GM19455 (cell line): ENCODE measurements around the gene SAMHD1.
"Not testable (repeated sequence)": the region's sequence is repeated elsewhere in the genome, so short reads cannot be mapped to it uniquely, and the experiment has no call there.

Experiments
- ATAC-seq: cut with Tn5 transposase; IDR thresholded peaks from one replicate; pipeline ENCODE4 v1.9.1; 2021; ENCODE audit not compliant: unreplicated experiment

The SAMHD1 gene

DNA sequence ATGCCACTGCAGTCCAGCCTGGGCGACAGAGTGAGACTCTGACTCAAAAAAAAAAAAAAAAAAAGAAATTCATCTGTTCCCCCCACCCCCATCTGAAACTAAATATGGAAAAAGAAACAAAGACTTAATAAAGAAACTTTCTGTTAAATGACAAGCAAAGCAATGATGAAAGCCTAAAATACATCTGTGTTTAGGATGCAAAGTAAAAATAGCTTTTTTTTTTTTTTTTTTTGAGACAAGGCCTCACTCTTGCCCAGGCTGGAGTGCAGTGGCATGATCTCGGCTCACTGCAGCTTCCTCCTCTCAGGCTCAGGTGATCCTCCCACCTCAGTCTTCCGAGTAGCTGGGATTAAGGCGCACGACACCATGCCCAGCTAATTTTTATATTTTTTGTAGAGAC lies 76.4 kb downstream of the SAMHD1 start:
- not testable (repeated sequence) for ATAC-seq

DNA sequence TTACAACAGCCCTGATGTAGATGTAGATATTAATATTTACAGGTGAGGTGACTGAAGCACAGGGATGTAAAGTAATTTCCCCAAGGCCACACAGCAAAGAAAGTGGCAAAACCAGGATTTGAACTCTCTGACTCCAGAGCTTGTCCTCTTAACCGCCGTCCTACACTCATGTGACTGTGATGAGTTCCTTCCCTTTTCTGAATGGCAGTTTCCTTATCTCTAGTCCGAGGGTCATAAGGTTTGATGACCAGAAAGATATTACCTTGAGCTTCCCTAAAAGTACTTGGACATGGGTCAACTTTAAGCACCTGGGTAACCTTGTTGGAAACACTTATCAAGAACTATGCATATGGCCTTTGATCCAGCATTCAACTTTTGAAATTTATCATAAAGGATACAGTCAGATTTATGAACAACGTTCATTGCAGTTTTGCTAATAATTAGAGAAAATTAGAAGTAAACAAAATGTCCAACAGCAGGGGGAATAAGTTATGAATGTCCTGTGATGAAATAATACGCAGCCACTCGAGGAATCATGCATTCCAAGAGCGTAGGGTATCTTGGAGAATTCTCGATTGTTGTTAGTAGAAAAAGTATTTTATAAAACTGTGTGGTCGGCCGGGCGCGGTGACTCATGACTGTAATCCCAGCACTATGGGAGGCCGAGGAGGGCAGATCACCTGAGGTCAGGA lies 77.9 kb downstream of the SAMHD1 start:
- ATAC-seq: no peak

- no peak for ATAC-seq
Observed at GRCh38 chr20:36872852-36873251, 78.7 kb downstream of the SAMHD1 start.

DNA sequence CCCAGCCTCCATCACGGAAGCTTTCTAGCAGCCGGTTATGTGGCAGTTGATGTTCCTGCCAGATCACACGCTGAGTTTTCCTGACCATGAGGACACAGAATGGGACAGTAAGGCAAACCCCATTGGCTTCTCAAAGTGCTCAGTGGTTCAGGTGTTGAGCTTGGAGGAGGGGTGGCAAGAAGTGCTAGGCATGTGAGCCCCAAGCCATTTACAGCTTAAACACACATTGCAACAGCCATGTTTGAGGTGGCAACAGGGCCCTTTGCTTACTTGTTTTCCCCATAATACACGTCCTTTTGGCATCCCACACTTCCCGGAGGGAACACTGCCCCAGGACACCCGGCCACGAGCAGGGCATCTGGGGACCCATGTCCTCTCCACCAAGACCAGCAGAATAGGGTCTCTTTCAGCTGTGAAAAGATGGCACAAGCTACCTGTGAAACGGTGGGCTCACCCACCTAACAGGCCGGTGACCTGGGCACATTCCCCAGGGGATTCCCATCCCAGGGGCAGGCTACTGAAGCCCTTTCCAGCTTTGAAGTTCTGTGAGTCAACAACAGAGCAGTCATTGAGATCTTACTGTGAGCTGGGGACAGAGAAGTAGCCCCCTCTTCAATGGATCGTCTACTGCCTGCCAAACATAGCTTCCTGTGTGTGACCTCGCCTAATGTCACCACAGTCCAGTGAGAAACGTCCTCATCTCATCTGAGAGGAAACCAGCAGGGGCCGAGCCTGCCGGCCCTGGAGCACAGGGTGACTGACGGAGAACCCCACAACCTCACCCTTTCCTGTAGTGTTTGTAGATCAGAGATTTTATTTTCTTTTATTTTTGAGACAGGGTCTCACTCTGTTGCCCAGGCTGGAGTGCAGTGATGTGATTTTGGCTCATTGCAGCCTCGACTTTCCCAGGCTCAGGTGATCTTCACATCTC lies 79.6 kb downstream of the SAMHD1 start:
- no peak for ATAC-seq

- no peak for ATAC-seq
Observed at GRCh38 chr20:36866681-36867495, 84.6 kb downstream of the SAMHD1 start.

GRCh38 chr20:36866164-36866563 lies 85.3 kb downstream of the SAMHD1 start:
- no peak for ATAC-seq

- no peak for ATAC-seq
Observed at GRCh38 chr20:36865861-36866149, 85.7 kb downstream of the SAMHD1 start.

DNA sequence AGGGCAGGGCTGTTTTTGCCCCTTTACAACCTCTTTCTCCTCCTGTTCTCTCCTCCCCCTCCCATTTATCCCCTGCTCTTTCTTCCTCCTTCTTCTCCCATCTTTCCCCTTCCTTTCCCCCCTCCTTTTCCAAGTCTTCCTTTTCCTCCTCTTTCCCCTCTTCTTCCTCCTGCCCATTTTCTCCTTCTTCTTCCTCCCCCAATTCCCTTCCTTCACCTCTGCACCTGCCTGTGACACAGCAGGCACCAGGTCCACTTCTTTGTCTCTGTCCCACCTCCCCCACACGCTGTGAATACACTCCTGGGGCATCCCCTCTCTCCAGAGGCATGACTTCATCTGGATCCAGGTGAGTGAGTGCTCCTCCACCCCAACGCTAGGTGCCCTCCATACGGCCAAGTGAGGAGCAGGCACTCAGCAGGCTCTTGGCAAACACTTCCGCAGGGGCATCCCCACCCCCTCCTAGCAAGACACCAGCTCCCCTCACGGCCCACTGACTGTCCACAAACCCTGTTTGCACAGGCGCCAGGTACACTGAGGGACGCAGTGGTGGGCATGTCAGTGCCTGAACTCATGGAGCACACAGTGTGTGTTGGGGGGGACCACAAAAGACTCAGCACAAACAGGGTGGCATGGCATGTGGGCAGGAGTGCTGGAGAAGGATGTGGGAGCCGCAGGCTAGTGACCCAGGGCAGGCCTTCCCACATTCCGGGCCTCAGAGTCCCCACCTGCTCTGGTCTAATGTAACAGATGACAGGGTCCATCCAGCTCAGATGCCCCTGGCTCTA lies 86.2 kb downstream of the SAMHD1 start:
- ATAC-seq: no peak

DNA sequence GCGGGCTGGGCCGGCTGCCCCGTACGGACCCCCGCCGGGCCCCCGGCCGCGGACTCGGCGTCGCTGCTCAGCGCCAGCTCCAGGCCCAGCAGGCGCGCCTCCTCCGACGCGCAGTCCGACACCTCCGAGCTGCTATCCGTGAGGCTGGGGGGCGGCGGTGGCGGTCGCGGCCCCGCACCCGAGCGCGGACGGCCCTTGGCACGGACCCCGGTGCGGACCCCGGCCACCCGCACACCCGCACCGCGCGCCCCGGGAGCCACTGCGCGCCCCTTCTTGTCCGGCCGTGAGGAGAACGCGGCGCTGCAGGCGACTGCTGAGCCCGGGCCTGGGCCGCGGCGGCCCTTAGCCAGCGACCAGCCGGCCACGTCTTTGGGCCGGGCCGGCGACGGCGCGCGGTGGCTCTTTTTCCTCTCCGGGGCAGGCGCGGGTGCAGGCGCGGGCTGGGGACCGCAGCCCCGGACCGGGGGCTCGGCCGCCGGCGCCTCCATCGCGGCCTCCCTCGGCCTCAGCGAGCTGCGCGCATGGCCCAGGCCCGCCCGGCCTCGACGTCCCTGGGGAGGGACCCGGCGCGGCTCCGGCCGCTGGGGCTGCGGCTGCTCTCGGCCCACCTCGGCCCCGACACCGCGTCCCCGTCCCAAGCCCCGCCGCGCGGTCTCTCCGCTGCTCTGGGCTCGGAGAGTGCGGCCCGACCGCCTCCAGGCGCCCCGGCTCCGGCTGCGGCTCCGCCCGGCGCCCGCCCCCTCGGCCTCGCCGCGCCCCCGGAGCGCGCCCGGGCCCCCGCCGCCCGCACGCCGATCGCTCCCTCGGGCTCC lies 88.4 kb downstream of the SAMHD1 start:
- peak; percentile 48 for ATAC-seq

DNA sequence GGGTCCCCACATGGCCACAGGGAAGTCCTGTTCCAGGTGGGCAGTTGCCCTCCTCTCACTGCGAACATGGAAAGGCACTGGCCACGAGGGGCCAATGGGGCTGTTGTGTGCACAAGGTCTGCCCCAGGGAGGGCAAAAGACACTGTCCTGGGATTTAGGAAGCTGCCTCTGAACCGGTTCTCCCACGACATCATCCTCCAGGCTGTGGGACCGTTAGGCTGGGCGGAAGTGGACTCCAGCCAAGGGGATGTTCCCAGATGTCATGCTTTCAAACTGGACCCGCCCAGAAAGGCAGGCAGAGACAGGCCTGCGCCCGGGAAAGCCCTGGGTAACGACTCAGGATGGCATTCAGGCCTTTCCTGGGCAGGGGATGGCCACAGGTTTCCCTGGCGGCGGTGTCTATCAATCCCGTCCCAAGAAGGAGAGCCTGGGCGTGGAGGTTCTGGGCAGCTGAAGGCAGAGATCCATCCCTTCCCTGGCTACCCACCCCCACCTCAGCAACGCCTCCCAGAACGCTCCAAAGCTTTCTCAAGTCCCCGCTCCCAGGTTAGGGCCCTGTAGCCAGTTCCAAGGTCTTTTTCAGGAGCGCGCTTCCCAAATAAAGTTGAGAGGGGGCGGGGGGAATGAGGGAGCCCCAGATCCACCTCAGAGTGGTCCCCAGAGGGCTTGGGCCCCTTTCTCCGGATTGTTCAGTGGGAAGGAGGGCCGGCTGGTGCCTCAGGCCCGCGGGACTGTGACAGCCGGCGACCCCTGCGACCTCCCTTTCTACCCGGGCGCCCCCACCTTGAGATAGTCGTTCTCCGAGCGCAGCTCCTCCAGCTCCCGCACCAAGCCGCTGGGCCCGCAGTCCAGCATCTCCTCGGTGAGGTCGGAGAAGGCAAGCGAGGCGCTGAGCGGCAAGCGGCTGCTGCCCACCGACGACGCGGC lies 89.4 kb downstream of the SAMHD1 start:
- ATAC-seq: no peak

DNA sequence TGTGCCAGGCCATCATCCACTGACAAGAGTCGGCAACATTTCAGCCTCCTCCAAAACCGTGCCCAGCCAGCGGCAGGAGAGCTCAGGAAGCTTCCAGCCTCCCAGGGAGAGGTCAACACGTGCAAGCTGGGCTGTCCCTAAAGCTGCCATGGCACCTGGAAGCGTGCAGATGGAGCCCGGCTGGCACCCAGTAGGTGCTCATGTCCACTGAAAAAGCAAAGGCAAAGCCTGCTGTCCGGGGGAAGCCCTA lies 90.0 kb downstream of the SAMHD1 start:
- no peak for ATAC-seq

GRCh38 chr20:36860811-36861624 lies 90.5 kb downstream of the SAMHD1 start:
- ATAC-seq: no peak

- ATAC-seq: no peak
Observed at GRCh38 chr20:36860339-36860738, 91.2 kb downstream of the SAMHD1 start.

GRCh38 chr20:36859700-36860330 lies 91.7 kb downstream of the SAMHD1 start:
- no peak for ATAC-seq

DNA sequence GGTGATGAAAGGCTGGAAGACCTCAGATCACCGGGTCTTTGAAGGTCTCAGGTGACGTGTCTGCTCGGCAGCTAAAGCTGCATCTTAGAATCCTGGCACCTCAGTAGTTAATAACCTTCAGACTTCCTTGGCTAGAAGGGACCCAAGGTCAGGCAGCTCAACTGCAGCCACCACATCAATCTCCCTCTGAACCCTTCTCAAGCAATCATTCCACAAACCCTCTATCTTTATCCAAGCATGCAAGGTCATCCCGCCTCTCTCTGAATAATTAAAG lies 92.3 kb downstream of the SAMHD1 start:
- ATAC-seq: no peak

- ATAC-seq: no peak
Observed at GRCh38 chr20:36856691-36857635, 94.5 kb downstream of the SAMHD1 start.

- ATAC-seq: no peak
Observed at GRCh38 chr20:36856195-36856594, 95.3 kb downstream of the SAMHD1 start.
